ENCODE results near the gene SCARF1.

The SCARF1 gene

DNA sequence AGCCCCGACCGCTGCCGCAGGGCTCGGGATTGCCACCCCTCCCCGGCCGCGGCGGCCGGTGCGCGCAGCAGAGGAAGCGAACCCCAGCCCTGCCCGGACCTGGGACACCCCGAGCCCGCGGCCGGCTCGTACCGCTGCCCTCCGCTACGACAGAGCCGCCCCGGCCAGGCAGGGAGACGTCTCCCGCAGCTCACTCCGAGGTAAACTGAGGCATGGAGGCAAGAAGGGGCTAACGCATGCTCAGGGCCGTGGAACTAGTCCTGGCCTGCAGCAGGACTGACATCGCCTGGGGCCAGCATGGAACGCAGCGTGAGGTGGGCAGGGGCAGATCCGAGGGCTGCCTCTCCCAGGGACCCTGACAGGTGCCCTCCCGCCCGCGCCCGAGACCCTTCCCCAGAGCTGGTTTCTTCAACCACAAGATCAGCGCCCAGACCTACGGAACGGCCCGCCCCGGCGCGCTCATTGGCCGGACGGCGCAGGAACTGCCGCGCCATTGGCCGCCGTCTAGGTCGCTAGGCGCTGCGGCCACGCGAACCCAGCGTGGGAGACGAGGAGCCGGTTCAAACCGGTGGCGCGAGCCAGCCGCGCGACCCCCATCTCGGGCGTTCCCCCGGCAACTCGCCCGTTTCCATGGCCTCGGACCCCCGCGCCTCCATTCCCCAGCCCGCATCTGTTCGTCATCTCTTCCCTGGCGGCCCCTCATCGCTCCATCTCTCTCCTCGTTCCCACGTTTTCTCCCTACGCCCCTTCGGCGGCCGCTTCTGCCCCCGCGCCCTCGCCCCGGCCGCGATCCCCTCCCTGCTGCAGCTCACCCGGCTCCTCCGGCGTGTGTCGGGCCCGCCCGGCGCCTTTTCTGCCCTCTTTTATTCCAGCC is 17.3 kb downstream of the SCARF1 start, which contains the start of gene SLC43A2:
Gene SLC43A2 (minus strand): TSS at position 853 of the 874 bp plus-strand sequence. CDS start 960 bp downstream, outside the sequence.
- DNase-seq (ENCODE audit: low read depth), result peak; percentile 67

- DNase-seq (ENCODE audit: low read depth), result no peak
Observed at GRCh38 chr17:1627182-1627981, 18.1 kb downstream of the SCARF1 start.

DNA sequence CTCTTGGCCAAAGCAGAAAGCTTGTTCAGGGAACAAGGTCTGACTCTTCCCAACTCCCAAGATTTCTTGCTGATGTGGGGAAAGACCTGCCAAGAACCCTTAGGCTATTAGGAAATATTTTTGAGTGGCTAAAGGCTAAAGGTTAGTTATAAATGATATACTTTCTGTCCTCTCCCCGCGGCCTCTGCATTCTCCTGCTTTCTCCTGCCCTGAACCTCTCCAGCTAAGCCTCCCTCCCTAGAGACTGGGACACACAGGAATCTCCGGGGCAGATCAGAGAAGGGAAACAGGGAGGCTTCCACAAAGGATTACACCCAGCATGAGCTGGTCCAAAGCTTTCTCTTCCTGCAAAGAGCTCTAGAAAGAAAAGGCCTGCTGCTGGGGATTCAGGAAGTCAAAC is 19.2 kb downstream of the SCARF1 start:
- DNase-seq (ENCODE audit: low read depth), result no peak

DNA sequence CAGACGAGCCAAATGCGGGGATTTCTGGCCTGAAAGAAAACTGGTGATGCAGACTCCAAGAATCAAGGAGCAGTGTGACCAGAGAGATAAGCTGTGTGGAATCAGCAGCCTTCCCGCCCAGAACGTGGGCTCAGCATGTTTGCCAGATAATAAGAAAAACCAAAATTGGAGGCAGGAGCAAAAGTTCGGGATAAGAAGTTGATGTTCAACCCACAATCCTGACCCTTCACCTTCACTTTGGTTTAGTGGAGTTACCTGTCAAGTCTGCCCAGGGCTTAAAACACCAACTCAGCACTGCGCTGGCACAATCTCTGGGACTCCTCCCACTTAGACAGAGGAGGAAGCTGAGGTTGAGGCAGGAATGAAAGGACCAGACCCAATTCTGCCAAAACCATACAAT is 20.0 kb downstream of the SCARF1 start:
- DNase-seq (ENCODE audit: low read depth), result no peak

DNA sequence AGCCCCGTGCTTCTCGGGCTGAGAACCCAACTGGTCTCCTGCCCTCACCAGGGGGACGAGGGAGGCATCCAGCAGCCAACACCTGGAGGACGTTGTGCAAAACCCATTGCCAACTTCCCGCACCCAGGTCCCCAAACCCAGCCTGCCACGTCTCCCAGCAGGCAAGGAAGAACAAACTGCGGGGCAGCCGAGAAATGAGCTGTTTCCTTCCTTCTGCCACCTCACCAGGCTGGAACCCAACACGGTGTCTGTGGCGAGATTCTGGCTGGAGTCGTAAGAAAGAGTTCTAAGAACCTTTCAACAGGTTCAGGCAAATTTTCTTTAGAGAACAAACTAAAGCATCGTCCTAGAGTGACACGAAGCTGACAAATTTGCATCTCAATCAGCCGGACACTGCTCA is 20.5 kb downstream of the SCARF1 start:
- DNase-seq (ENCODE audit: low read depth), result no peak

DNA sequence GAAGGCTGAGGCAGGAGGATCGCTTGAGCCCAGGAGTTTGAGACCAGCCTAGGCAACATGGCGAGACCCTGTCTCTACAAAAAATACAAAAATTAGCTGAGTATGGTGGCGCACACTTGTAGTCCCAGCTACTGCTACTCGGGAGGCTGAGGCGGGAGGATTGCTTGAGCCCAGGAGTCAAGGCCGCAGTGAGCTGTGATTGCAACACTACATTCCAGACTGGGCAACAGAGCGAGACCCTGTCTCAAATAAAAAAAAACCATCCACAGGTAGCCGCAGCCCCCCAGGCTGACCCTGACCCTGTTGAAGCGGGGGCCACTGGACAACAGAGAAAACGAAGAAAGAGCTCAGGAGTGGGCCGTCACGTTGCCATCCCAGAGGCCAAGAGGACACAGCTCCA is 20.9 kb downstream of the SCARF1 start:
- DNase-seq (ENCODE audit: low read depth), result no peak

DNA sequence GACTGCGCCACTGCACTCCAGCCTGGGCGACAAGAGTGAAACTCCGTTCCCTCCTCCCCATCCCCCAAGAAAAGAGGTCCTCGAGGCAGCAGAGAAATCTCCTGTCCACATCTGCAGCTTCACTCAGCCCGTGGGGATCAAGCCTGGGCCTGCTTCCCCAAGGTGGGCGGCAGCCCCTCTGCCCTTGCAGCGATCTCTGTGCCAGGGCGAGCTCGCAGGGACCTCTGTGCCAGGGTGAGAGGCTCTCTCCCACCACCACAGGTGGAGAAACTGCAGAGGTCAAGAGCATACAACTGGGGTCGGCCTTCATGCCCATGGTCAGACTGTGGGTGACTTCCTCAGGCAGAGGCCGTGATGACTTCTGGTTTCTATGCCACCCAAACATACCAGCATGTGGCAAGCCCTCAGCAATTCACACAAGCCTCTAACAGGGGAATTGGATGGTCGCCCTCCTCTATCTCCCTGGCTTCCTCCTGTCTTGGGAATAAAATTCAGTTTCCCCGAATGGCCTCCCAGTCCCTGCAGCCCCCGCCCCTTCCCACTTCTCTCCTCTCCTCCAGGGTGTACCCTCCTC is 22.4 kb downstream of the SCARF1 start:
- DNase-seq (ENCODE audit: low read depth), result no peak

DNA sequence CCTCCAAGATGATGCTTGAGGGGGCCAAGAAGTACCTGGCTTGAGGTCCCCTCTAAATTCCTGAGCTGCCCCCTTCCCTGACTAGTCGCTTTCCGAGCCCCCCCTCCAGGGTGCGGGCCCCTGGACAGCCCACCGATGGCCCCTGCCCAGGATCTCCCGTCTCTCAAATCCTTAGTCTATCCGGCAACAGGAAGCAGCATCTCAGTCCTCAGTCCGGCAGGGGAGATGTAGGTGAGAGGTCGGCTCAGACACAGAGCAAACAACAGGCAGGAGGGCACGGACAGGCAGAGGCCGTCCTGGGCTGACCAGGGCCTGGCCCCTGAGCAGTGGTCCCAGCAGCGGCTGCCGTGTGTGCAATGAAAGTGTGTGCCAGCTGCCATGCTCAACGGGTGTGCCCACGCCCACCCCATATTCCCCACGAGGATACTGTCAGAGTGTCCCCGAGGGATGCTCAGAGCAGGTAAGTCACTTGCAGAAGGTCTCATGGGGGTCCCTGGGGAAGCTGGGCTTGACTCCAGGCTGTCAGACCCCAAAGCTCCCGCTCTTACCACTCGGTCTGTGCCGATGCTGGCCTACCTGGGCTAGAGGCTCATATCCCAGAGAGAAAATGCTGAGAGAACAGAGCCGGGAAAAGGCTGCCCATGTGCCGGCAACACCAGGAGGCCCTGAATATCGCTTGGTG is 24.1 kb downstream of the SCARF1 start:
- DNase-seq (ENCODE audit: low read depth), result no peak

- no peak for DNase-seq (ENCODE audit: low read depth)
Observed at GRCh38 chr17:1620486-1620885, 25.0 kb downstream of the SCARF1 start.

GRCh38 chr17:1617620-1618174 is 27.8 kb downstream of the SCARF1 start:
- no peak for DNase-seq (ENCODE audit: low read depth)

GRCh38 chr17:1616101-1616500 is 29.4 kb downstream of the SCARF1 start:
- no peak for DNase-seq (ENCODE audit: low read depth)

GRCh38 chr17:1612400-1612799 is 33.1 kb downstream of the SCARF1 start:
- no peak for DNase-seq (ENCODE audit: low read depth)

DNA sequence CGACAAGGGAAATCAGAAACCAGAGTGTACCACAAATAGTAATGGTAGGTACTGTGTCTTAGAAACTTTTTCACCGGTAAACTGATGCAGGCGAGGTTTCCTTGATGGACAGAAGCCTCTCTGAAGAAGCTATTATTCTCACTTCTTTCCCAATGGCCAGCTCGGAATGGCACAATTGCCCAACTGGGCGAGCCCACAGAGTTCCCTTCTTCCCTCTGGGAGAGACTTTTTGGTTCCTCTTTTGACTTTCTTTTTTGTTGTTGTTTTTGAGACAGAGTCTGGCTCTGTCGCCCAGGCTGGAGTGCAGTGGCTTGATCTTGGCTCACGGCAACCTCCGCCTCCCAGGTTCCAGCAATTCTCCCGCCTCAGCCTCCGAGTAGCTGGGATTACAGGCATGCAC is 33.8 kb downstream of the SCARF1 start:
- no peak for DNase-seq (ENCODE audit: low read depth)

GRCh38 chr17:1608676-1609075 is 36.9 kb downstream of the SCARF1 start:
- DNase-seq (ENCODE audit: low read depth), result no peak

- no peak for DNase-seq (ENCODE audit: low read depth)
Observed at GRCh38 chr17:1607971-1608320, 37.6 kb downstream of the SCARF1 start.

DNA sequence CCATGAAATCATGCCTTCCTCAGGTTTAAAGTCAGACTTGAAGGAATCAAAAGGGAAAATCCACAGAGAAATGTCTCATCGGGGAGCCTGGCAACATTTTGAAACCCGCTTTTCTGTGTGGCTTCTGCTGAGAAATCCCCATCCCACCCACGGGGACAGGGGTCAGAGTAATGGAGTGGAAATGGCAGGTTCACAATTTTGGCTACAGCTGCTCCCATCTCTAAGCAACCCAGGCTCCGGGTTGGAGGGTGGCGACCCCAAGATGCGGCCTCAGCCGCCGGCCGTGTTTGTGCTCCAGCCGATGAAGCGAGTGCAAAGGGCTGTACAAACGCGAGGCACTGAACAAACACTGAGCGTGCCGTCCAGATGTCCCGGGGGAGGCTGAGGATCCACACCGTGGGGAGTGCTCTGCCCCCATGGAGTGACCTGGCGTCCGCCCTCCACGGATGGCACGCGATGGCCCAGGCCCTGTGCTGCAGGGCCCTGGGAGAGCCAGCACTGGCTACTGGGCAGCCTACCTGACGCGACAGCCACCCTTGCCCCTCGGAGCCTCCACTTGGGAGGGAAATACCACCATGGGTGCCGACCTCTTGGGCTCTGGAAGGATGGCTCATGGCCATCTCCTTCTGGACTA is 39.1 kb downstream of the SCARF1 start:
- DNase-seq (ENCODE audit: low read depth), result no peak

DNA sequence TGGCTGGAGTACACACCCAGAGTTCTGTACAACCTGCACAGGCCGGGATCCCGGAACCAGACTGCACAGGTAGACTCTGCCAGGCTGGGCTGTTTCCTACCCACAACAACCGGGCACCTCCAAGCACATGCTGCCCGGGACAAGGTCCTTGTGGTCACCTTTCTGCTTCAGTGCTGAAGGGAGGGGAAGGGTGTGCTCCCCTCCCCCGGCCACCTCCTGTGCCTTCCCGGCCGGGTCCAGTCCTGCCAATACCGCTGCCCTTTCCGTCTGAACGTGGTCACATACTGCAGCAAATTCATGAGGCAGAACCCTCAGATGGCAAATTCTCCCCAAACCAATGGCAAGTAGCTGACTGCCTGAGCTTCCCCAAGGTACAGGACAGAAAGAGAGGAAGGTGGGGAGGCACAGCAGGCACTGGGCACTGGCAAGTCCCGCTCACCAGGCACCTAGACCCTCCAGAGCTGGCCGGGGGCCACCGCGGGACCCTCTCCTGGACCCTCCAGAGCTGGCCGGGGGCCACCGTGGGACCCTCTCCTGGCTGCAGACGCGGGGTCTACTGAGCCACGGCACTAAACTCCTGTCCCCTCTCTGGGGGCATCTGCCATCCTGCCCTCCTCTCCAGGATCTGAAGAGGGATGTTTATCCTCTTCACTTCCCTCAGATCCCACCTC is 39.7 kb downstream of the SCARF1 start:
- DNase-seq (ENCODE audit: low read depth), result no peak

DNA sequence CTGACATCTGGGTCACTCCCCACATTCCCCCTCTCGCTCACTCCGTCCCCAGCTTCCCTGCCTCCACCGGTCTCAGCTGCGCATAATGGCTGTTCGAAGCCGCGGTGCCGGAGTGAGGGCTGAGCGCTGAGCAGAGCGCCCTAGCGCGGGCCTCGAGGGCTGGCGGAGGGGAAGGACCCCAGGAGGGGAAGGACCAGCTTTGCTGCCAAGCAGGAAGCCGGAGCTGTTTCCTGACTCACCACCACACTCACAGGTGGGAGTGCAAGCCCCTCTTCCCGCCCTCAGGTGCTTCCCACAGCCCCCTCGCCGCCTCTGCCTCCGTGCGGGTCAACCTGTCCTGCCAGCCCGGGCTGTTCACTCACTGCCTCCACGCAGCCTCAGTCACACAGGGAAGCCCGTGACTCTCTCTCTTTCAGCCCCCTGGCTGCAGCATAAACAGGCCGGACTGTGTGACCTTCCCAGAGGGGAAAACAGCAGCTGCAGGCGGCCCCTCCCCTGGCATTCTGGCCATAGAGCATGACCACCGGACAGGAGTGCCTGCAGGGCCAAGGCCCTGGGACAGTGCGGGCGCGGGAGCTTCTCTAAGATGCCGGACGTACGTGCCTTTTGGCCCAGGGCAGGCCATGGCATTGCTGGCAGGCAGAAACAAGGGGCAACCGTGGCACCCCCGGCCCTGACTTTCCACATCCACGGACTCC is 40.6 kb downstream of the SCARF1 start:
- DNase-seq (ENCODE audit: low read depth), result no peak

DNA sequence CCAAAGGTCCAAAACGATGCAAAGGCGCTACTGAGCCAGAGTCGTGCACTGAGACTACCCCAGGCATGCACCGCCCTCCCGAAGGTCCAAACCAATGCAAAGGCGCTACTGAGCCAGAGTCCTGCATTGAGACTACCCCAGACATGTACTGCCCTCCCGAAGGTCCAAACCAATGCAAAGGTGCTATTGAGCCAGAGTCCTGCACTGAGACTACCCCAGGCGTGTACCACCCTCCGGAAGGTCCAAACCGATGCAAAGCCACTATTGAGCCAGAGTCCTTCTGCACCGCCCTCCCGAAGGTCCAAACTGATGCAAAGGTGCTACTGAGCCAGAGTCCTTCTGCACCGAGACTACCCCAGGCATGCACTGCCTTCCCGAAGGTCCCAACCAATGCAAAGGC is 44.0 kb downstream of the SCARF1 start:
- no peak for DNase-seq (ENCODE audit: low read depth)

GRCh38 chr17:1598399-1599095 is 47.0 kb downstream of the SCARF1 start:
- DNase-seq (ENCODE audit: low read depth), result no peak

Measured in stimulated activated CD8-positive, alpha-beta memory T cell treated with anti-CD3 and anti-CD28 coated beads, Interleukin-12 subunit alpha, Interleukin-12 subunit beta, amount 100 ng/mL, for 4 hours (primary cell).